Measurements from ENCODE around the gene JOSD1.

JOSD1 gene

GRCh38 chr22:38710866-38711265 is 10.1 kb upstream of the JOSD1 start:
- DNase-seq, result no peak

GRCh38 chr22:38710351-38710750 is 9.6 kb upstream of the JOSD1 start:
- no peak for DNase-seq

GRCh38 chr22:38709306-38709705 is 8.6 kb upstream of the JOSD1 start:
- DNase-seq, result no peak

- no peak for DNase-seq
These were observed 7.2 kb upstream of the JOSD1 start for GRCh38 chr22:38707984-38708383.

- no peak for DNase-seq
These were observed 6.6 kb upstream of the JOSD1 start for GRCh38 chr22:38707346-38707745.

GRCh38 chr22:38706901-38707195 is 6.1 kb upstream of the JOSD1 start:
- DNase-seq, result no peak

- DNase-seq, result no peak
These were observed 5.6 kb upstream of the JOSD1 start for GRCh38 chr22:38706101-38706900.

GRCh38 chr22:38705235-38706100 is 4.7 kb upstream of the JOSD1 start, which contains the start of gene GTPBP1:
Gene GTPBP1, plus strand, starts transcription at chr22:38705944. Its CDS starts 12 bp downstream, at chr22:38705956.
- DNase-seq, result peak; percentile 100

GRCh38 chr22:38704654-38705234 is 4.0 kb upstream of the JOSD1 start:
- DNase-seq, result no peak

GRCh38 chr22:38700270-38700788 is 414 bp downstream of the JOSD1 start:
- DNase-seq, result no peak

- DNase-seq, result no peak
These were observed 959 bp downstream of the JOSD1 start for GRCh38 chr22:38699784-38700183.

GRCh38 chr22:38699143-38699542 is 1.6 kb downstream of the JOSD1 start:
- DNase-seq, result no peak

GRCh38 chr22:38698407-38699094 is 2.2 kb downstream of the JOSD1 start:
- no peak for DNase-seq

GRCh38 chr22:38697425-38698089 is 3.2 kb downstream of the JOSD1 start:
- DNase-seq, result no peak

GRCh38 chr22:38696606-38697424 is 3.9 kb downstream of the JOSD1 start:
- no peak for DNase-seq

GRCh38 chr22:38694940-38695339 is 5.8 kb downstream of the JOSD1 start:
- DNase-seq, result no peak

GRCh38 chr22:38694049-38694448 is 6.7 kb downstream of the JOSD1 start:
- no peak for DNase-seq

- DNase-seq, result no peak
These were observed 11.1 kb downstream of the JOSD1 start for GRCh38 chr22:38689651-38690050.

GRCh38 chr22:38685761-38686160 is 15.0 kb downstream of the JOSD1 start:
- no peak for DNase-seq

- no peak for DNase-seq
These were observed 15.8 kb downstream of the JOSD1 start for GRCh38 chr22:38684895-38685294.

GRCh38 chr22:38681582-38682335 is 19.0 kb downstream of the JOSD1 start, which contains the start of gene TOMM22:
Gene TOMM22, plus strand, starts transcription at chr22:38681957. Its CDS starts 22 bp downstream, at chr22:38681979.
- DNase-seq, result peak; percentile 54

Data from NCI-H524 treated with DMSO at 0.1 percent for 48 hours (cell line).